Measurements from ENCODE around the gene TCFL5.

The TCFL5 gene

GRCh38 chr20:62861726-62862336 is at the start of gene TCFL5:
Gene TCFL5 (minus strand): TSS chr20:62861822. CDS start chr20:62861670, 152 bp downstream.
- peaks cover 40% of the 10 kb centered on the region for H3K27me3 Mint-ChIP-seq (ENCODE audit: low read depth, poor library complexity)

GRCh38 chr20:62910777-62911497 is 49.3 kb upstream of the TCFL5 start:
- Mint-ChIP-seq H3K27me3 (ENCODE audit: low read depth, poor library complexity) (no peaks in the 10 kb centered on the region), H3K27ac (peak overlapping the region; percentile 77), H3K4me1 (peaks cover 28% of the 10 kb centered on the region), H3K4me3 (no peak overlapping the region), H3K36me3 (ENCODE audit: low read depth) (peaks cover 60% of the 10 kb centered on the region), H3K9me3 (no peaks in the 10 kb centered on the region)
- DNase-seq: no peak
- TF ChIP-seq CTCF (IDR thresholded peaks at IDR 0.05): no peak

More at GRCh38 chr20:62861726-62862336, at the start of gene TCFL5:
- Mint-ChIP-seq H3K4me1 (peaks cover 33% of the 10 kb centered on the region), H3K4me3 (peak within 1 kb of the TSS; percentile 80), H3K27ac (no peak within 1 kb of the TSS), H3K36me3 (ENCODE audit: low read depth) (peaks cover 13% of the 10 kb centered on the region), H3K9me3 (peaks cover 34% of the 10 kb centered on the region)
- peak; percentile 96 for DNase-seq
- TF ChIP-seq CTCF (IDR thresholded peaks at IDR 0.05): no peak

- H3K4me1 Mint-ChIP-seq: peaks cover 21% of the 10 kb centered on the region
- H3K4me3 Mint-ChIP-seq: no peak overlapping the region
- DNase-seq: no peak
- peaks cover 67% of the 10 kb centered on the region for H3K36me3 Mint-ChIP-seq (ENCODE audit: low read depth)
- no peaks in the 10 kb centered on the region for H3K27me3 Mint-ChIP-seq (ENCODE audit: low read depth, poor library complexity)
- no peak overlapping the region for H3K27ac Mint-ChIP-seq
- H3K9me3 Mint-ChIP-seq: no peaks in the 10 kb centered on the region
- TF ChIP-seq CTCF (IDR thresholded peaks at IDR 0.05): no peak
Observed at GRCh38 chr20:62910217-62910766, 48.7 kb upstream of the TCFL5 start.

GRCh38 chr20:62908971-62909791 is 47.6 kb upstream of the TCFL5 start:
- Mint-ChIP-seq H3K27ac (no peak overlapping the region), H3K4me1 (peaks cover 10% of the 10 kb centered on the region), H3K4me3 (no peak overlapping the region), H3K9me3 (no peaks in the 10 kb centered on the region), H3K27me3 (ENCODE audit: low read depth, poor library complexity) (no peaks in the 10 kb centered on the region), H3K36me3 (ENCODE audit: low read depth) (peaks cover 76% of the 10 kb centered on the region)
- TF ChIP-seq CTCF (IDR thresholded peaks at IDR 0.05): no peak
- DNase-seq: no peak

GRCh38 chr20:62907384-62908317 is 46.0 kb upstream of the TCFL5 start:
- peak; percentile 44 for DNase-seq
- H3K36me3 Mint-ChIP-seq (ENCODE audit: low read depth): peaks cover 78% of the 10 kb centered on the region
- no peak overlapping the region for H3K4me3 Mint-ChIP-seq
- H3K4me1 Mint-ChIP-seq: no peaks in the 10 kb centered on the region
- peak; percentile 60 for TF ChIP-seq CTCF (IDR thresholded peaks at IDR 0.05)
- H3K9me3 Mint-ChIP-seq: no peaks in the 10 kb centered on the region
- no peaks in the 10 kb centered on the region for H3K27me3 Mint-ChIP-seq (ENCODE audit: low read depth, poor library complexity)
- H3K27ac Mint-ChIP-seq: no peak overlapping the region

Measured in nephron progenitor cell (in vitro differentiated cells).